ENCODE measurements around the gene TGFBR2.

The TGFBR2 gene

DNA sequence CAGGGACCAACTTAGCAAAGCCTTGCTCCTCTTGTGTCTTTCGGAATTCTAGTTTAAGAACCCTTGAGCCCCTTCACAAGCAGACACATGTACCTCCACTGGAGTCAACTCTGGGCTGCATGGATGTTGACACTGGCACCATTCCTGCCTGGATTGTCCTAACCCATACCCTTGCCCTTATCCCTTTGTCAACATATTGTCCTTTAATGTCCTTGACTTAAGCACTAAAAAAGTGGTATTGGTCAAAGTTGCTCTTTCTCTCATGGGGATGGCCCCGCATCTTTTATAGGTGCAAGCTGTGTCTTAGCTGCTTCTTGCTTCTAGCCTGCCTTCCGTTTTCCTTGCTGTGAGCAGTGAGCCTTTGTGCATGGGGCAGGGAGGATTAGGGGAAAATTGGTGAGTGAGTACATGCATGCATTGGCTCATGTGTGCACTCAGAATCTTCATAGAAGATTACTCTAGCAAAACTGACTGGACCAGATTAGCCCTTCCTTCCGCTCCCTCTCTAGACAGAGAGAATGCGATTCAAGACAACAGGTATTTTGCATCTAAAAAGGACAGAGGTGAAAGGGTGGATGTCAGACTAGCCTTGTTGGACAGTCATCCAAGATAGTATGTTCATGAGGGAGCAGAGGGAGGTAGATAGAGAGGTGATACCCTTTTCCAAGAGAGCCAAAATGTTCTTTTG lies 42.4 kb downstream of the TGFBR2 start:
- no peak overlapping the region for H3K27ac ChIP-seq (ENCODE audit: low read length)
- H3K4me2 ChIP-seq (ENCODE audit: low read length): peak overlapping the region; percentile 45
- H4K20me1 ChIP-seq (ENCODE audit: insufficient read depth, low read length): peaks cover 9% of the 10 kb centered on the region; the same call in 1 of the 2 replicates
- H3K79me2 ChIP-seq (ENCODE audit: low read length): peaks cover 4% of the 10 kb centered on the region; the same call in 1 of the 2 replicates
- H2AFZ ChIP-seq (ENCODE audit: low read depth, low read length): no peak overlapping the region
- no peak overlapping the region for H3K9ac ChIP-seq (ENCODE audit: low read length)
- H3K27me3 ChIP-seq (ENCODE audit: low read depth, low read length): peaks cover 42% of the 10 kb centered on the region
- H3K4me1 ChIP-seq (ENCODE audit: low read length): peaks cover 31% of the 10 kb centered on the region
- peaks cover 52% of the 10 kb centered on the region for H3K36me3 ChIP-seq (replicated peaks; ENCODE audit: low read depth, low read length)
- no peaks in the 10 kb centered on the region for H3K9me3 ChIP-seq (ENCODE audit: insufficient read depth, low read length)
- H3K4me3 ChIP-seq (ENCODE audit: low read length): no peak overlapping the region
- TF ChIP-seq EZH2phosphoT487 (IDR thresholded peaks at IDR 0.05; ENCODE audit: low read depth): no peak
- TF ChIP-seq, protein P1, sequence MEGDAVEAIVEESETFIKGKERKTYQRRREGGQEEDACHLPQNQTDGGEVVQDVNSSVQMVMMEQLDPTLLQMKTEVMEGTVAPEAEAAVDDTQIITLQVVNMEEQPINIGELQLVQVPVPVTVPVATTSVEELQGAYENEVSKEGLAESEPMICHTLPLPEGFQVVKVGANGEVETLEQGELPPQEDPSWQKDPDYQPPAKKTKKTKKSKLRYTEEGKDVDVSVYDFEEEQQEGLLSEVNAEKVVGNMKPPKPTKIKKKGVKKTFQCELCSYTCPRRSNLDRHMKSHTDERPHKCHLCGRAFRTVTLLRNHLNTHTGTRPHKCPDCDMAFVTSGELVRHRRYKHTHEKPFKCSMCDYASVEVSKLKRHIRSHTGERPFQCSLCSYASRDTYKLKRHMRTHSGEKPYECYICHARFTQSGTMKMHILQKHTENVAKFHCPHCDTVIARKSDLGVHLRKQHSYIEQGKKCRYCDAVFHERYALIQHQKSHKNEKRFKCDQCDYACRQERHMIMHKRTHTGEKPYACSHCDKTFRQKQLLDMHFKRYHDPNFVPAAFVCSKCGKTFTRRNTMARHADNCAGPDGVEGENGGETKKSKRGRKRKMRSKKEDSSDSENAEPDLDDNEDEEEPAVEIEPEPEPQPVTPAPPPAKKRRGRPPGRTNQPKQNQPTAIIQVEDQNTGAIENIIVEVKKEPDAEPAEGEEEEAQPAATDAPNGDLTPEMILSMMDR (IDR thresholded peaks at IDR 0.05; ENCODE audit: low read depth, low read length): no peak

DNA sequence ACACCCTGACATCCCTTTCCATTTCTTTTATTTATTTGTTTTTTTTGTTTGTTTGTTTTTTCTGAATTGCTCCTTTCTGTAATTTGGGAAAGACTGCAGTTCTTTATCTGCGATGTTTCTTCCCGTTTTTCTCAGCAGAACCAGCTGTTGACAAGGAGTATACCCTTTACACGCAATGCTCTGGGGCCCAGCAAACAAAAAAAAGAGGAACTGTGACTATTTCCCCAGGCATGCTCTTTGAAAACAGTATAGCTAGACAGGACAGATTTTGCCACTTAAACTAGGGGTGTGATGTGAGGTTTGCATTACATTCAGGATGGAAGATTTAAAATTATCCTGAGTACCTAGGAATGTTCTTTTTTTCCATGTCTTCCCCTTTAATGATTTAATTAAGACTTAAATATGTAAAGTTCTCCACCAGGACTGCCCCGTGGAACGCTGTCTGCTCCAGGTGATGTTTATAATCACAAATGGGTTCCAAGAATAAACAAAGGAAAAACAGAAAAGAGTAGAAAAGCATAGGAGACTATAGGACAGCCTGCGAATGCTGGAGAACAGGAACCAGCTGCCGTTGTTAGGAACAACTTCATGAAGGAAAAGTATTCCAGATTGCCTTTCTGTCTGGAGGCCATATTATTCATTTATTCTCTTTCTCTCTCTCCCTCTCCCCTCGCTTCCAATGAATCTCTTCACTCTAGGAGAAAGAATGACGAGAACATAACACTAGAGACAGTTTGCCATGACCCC lies 43.3 kb downstream of the TGFBR2 start:
- no peak overlapping the region for H3K9ac ChIP-seq (ENCODE audit: low read length)
- H3K9me3 ChIP-seq (ENCODE audit: insufficient read depth, low read length): no peaks in the 10 kb centered on the region
- peak overlapping the region; percentile 45 for H3K4me2 ChIP-seq (ENCODE audit: low read length)
- no peak overlapping the region for H3K4me3 ChIP-seq (ENCODE audit: low read length)
- H3K4me1 ChIP-seq (ENCODE audit: low read length): peaks cover 31% of the 10 kb centered on the region
- H3K27ac ChIP-seq (ENCODE audit: low read length): no peak overlapping the region
- no peak overlapping the region for H2AFZ ChIP-seq (ENCODE audit: low read depth, low read length)
- no peaks in the 10 kb centered on the region for H3K79me2 ChIP-seq (ENCODE audit: low read length)
- H3K27me3 ChIP-seq (ENCODE audit: low read depth, low read length): peaks cover 51% of the 10 kb centered on the region
- TF ChIP-seq, protein P1 (IDR thresholded peaks at IDR 0.05; ENCODE audit: low read depth, low read length): no peak
- TF ChIP-seq EZH2phosphoT487 (IDR thresholded peaks at IDR 0.05; ENCODE audit: low read depth): no peak
- peaks cover 61% of the 10 kb centered on the region for H3K36me3 ChIP-seq (replicated peaks; ENCODE audit: low read depth, low read length)
- peaks cover 17% of the 10 kb centered on the region for H4K20me1 ChIP-seq (ENCODE audit: insufficient read depth, low read length)

DNA sequence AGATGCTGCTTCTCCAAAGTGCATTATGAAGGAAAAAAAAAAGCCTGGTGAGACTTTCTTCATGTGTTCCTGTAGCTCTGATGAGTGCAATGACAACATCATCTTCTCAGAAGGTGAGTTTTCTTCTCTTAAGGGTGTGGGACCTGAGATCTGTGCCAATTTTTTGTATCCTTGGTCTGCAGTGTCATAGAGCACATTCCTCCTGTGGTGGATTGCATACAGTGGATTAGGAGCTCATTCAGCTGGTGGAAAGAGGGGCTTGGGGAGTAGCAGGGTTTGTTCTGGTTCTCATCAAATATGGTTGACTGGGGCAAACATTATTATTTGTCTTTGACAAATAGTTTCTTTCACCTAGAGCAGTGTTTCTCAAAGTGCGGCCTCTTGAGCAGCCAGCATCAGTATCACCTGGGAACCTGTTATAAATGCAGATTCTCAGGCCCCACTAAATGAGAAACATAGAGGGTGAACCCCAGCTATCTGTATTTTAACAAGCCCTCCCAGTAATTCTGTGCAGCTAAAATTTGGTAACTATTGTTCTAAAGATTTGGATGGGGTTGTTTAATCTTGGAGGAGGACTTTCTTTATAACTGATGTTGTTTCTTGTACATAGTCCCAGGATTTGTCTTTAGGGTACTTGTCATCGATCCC lies 44.1 kb downstream of the TGFBR2 start:
- Histone ChIP-seq H4K20me1 (ENCODE audit: insufficient read depth, low read length) (peaks cover 23% of the 10 kb centered on the region), H3K27me3 (ENCODE audit: low read depth, low read length) (peaks cover 51% of the 10 kb centered on the region), H3K4me2 (ENCODE audit: low read length) (no peak overlapping the region), H3K4me1 (ENCODE audit: low read length) (peaks cover 34% of the 10 kb centered on the region), H3K27ac (ENCODE audit: low read length) (no peak overlapping the region), H3K79me2 (ENCODE audit: low read length) (no peaks in the 10 kb centered on the region), H3K36me3 (replicated peaks; ENCODE audit: low read depth, low read length) (peaks cover 58% of the 10 kb centered on the region), H3K9me3 (ENCODE audit: insufficient read depth, low read length) (no peaks in the 10 kb centered on the region), H2AFZ (ENCODE audit: low read depth, low read length) (no peak overlapping the region), H3K4me3 (ENCODE audit: low read length) (no peak overlapping the region), H3K9ac (ENCODE audit: low read length) (no peak overlapping the region)
- no peak for TF ChIP-seq EZH2phosphoT487 (IDR thresholded peaks at IDR 0.05; ENCODE audit: low read depth)

DNA sequence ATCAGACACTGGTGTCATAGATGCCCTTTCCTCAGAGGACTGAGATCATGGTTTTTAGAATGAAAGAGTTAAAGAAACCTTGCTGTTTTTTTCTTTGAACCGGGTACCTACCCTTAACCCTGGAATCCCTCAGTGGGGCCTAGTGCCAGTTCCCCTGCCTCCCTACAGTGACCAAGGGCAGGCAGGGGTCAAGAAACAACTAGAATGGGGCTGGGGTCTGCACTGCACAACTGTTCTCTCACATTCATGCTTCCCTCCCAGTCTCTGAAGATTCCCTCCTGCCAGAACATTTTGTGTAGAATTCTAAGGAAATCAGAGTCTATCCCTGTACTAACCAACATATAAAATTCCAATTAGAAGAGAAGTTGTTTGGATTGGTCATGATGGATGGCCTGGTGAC lies 47.9 kb downstream of the TGFBR2 start:
- Histone ChIP-seq H4K20me1 (ENCODE audit: insufficient read depth, low read length) (peaks cover 49% of the 10 kb centered on the region), H3K9ac (ENCODE audit: low read length) (no peak overlapping the region), H2AFZ (ENCODE audit: low read depth, low read length) (no peak overlapping the region), H3K27ac (ENCODE audit: low read length) (no peak overlapping the region), H3K4me3 (ENCODE audit: low read length) (no peak overlapping the region), H3K4me1 (ENCODE audit: low read length) (peaks cover 64% of the 10 kb centered on the region), H3K36me3 (replicated peaks; ENCODE audit: low read depth, low read length) (peaks cover 52% of the 10 kb centered on the region), H3K9me3 (ENCODE audit: insufficient read depth, low read length) (no peaks in the 10 kb centered on the region), H3K27me3 (ENCODE audit: low read depth, low read length) (peaks cover 73% of the 10 kb centered on the region), H3K79me2 (ENCODE audit: low read length) (no peaks in the 10 kb centered on the region), H3K4me2 (ENCODE audit: low read length) (peak overlapping the region; percentile 61; the same call in 1 of the 2 replicates)
- TF ChIP-seq, protein P1 (IDR thresholded peaks at IDR 0.05; ENCODE audit: low read depth, low read length): no peak
- TF ChIP-seq EZH2phosphoT487 (IDR thresholded peaks at IDR 0.05; ENCODE audit: low read depth): no peak
